ENCODE results near the gene ACVRL1.

Gene ACVRL1

DNA sequence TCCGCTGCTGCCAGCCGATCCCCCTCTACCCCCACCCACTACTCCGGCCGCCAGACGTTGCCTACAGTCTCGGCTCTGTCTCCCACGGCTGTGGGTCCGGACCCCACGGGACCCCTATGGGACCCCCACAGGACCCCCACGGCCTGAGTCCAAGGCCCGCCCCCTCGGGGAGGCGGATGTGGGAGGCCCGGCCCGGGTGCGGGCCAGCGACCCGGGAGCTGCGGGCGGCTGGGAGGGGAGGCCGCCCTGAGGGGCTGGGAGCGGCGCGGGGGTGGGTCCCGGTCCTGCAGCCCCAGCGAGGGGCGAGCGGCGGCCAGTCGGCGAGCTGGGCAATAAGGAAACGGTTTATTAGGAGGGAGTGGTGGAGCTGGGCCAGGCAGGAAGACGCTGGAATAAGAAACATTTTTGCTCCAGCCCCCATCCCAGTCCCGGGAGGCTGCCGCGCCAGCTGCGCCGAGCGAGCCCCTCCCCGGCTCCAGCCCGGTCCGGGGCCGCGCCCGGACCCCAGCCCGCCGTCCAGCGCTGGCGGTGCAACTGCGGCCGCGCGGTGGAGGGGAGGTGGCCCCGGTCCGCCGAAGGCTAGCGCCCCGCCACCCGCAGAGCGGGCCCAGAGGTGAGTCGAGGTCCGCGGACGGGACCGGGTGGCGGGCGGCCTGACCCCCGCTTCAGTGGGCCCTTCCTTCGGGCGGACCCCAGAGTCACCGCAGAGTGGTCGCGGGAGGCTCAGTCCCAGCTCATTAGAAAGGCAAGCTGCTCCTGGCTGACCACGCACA, at the start of gene ACVRL1:
Gene ACVRL1 (plus strand): TSS at position 422 of the 773 bp plus-strand sequence. CDS start 4,971 bp downstream, outside the sequence.
- no peak for DNase-seq (ENCODE audit: low read depth)

DNA sequence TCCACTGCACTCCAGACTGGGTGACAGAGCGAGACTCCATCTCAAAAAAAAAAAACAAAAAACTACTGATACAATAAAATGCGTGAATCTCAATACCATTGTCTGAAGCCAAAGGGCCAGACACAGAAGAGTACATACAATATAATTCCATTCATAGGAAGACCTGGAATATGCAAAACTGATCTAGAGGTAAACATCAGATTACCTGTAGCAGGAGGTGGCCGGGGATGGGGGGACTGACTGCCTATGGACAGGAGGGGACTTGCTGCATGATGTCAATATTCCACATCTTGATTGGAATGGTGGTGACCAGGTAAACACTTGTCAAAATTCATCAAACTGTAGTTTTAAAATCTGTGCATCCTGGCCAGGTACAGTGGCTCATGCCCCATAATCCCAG, 46.3 kb upstream of the ACVRL1 start:
- no peak for DNase-seq (ENCODE audit: low read depth)

DNA sequence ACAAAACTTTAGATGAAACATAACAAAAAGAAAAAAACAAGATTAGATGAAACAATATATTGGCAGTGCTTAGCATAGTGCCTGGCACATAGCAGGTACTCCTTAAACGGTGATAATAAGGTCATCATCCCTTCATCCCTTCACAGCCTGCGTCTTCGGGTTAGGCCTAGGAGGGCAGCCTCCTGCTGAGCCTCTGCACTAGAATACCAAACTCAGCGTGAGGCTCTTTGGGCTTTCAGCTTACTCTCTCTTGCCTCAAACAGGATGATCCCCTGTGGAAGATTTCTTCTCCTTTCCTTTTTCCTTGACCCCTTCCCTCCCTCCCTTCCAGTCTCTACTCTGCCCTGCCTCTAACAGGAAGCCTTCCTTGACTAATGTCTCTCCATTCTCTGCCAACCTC, 44.4 kb upstream of the ACVRL1 start:
- no peak for DNase-seq (ENCODE audit: low read depth)

DNA sequence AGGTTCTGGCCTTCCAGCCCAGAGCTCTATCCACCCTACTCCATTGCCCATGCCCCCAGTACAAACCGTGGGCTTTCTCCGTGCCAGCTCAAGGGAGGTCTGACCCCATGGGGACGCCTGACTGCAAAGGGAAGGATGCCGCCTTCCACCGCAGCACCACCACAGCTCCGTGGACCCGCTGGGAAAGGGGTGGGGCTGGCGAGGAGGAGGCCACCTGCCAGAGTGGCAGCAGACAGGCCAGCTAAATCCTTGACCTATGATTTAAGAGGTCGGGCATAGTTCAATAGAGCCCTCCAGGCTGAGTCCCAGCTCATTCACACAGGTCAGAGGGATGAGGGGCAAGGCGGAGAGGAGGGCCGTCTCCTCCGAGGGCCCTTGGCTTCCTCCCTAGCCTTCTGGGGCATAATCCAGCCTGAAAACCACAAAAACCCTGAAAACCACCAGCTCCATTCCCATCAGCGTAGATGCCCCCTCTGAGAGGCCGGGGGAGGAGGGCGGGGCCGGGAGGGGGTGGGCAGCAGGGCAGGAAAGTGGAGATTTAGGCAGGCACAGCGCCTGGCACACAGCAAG, 43.9 kb upstream of the ACVRL1 start:
- no peak for DNase-seq (ENCODE audit: low read depth)

DNA sequence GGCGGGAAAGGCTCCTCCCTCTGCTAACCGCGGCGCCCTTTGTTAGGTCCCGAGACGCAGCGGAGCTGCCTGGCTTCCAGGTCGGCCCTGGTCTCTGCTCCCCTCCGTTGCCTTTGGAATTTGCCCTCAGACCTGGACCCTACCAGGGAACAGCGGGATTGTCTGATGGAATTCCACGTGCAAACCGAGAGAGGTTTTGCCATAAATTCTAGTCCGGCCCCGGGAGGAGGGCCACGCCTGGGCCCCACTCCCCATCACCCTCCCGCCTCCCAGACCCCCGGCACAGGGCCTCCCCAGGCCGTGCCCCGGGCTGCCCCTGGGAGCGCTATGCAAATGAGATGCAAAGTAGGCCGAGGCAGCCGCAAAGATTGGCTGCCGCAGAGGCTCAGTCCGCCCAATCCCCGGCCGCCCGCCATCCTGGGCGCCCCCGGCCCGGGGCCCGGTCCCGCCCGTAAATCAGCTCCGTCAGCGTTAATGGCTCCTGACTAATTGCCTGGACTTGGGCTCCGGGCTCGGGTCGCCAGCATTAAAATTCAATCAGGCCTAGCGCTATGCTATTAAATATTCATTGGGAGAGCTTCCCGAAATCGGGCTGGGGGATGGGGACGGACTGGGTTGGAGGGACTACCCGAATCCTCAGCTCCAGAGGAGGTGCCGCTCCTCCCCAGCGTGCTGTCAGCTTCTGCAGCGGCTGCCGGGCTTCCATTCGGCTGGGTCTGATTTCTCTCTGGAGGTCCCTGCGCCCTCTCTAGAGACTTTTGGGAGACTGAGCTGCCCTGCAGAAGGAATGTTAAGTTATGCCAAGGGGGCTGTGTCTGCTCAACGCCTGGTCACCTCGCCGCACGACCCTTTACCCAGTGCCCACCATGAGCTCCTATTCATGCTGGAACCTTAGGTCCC, 43.1 kb upstream of the ACVRL1 start:
- no peak for DNase-seq (ENCODE audit: low read depth)

DNA sequence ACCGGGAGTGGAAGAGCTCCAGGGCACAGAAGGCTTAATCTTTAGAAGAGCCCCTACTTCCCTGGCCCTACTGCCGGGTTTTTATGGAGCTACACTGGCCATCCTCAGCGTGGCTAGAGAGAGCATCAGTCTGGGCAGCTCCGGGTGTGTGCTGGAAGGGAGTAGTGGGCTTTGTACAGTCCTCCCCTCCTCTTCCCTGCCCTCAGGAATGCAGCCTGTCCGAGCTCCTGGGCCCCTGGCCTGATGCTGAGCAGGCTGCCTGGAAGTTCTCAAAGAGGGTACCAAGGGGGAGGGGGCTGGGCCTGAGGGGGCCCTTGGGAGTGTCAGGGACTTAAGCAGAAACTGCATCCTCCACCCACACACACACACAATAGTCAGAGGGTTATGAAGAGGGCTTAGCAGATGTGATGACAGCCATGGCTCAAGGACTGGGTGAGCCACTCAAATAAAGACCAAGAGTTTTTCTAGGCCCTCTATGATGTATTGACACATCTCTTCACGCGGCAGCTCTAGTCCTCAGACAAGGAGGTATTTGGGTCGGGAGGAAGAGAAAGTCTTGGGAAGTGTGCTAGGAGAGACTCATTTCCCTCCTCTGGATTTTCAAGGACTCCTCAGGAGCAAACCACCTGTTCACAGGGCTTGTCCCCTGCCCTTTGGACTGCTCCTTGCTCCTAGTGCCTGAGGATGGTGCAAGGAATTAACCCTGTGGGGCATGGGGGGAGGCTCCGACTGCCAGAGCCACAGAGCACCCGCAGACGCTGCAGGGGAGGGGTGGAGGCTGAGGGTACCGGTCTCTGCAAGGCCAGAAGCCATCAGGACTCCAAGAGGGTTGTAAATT, 42.3 kb upstream of the ACVRL1 start:
- DNase-seq (ENCODE audit: low read depth), result no peak

DNA sequence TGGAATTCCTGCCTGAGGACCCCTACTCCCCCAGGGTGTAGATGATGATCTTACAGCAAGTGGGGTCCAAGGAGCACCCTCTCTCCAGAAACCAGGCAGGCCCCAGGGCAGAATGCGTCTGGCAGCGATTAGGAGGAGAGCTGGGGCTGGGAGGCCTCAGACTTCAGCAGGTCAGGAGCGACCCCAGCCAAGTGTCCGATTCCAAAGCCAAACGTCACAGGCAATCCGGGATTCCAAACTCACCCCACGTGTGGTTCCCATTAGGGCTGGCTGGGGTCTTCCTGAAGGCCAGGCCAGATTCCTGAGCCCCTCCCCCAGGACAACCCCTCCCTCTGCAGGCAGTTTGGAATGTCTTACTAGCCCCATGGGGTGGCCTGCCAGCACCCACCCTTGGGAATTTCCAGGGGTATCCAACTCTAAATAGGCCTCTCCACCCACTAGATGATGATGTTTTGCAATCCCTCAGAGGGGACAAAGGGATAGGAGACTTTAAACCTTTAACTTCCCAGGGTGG, 41.5 kb upstream of the ACVRL1 start:
- no peak for DNase-seq (ENCODE audit: low read depth)

DNA sequence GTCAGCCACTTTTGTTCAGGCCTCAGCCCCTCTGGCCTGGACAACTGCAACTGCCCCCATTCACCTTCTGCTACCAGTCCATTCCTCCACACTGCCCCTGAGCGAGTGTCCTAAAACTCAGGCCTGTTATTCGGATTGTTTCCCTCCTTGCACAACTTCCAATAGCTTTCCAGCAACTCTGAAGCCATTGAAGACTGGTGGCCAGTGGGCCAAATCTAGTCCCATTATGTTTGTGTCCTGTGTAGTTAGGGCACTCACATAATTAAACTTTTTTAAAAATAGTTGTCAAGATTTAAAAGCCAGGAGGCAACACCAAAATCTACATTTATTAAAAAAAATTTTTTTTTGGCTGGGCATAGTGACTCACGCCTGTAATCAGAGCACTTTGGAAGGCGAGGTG, 41.0 kb upstream of the ACVRL1 start:
- no peak for DNase-seq (ENCODE audit: low read depth)

DNA sequence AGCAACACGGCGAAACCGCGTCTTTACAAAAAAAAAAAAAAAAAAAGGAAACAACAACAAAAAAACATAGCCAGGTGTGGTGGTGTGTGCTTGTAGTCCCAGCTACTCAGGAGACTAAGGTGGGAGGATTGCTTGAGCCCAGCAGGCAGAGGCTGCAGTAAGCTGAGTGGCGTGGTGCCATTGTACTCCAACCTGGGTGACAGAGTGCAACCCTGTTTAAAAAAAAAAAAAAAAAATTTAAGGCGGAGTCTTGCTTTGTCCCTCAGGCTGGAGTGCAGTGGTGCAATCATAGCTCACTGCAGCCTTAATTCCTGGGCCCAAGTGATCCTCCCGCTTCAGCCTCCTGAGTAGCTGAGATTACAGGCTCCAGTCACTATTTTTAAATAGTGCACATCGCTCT, 40.5 kb upstream of the ACVRL1 start:
- DNase-seq (ENCODE audit: low read depth), result no peak

DNA sequence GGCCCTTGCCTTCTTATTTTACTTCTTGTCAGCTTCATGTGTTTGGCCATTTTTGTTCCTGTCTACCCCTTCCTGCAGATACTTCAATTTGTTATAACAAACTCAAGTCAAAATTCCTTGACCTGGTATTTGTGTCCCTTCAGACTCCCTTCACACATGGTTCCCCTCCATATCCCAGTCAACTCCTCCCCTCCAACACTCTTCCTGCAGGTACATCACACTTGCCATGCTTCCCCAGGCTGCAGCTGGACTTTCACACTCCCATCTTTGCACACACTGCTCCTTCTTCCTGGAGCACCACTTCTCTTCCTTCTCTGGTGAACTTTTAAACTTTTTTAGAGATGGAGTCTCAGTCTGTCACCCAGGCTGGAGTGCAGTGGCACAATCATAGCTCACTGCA, 39.9 kb upstream of the ACVRL1 start:
- DNase-seq (ENCODE audit: low read depth), result no peak

DNA sequence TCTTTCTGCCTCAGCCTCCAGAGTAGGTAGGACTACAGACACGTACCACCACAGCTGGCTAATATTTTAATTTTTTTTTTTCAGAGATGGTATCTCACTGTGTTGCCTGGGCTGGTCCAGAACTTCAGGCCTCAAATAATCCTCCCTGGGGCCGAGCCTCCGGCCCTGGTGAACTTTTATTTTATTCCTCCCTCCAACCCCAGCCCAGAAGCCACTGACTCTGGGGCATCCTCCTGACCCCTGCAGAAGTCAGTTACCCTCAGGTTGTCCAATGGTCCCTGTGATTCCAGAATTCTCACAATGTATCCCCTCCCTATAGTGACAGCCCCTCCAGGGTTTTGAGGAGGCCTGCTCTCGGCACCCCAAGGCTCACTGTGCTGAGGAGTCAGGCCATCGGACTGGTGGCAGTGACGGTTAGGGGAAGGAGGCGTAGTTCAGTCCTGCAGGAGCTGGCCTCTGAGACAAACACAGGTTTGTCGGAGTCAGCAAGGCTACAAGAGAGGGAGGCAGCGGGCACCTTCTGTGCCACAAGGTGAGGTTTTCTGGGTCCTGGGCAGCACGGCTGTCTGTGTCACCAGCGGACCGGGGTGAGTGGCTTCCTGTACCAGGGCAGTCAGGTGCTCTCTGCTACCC, 39.4 kb upstream of the ACVRL1 start:
- DNase-seq (ENCODE audit: low read depth), result no peak

DNA sequence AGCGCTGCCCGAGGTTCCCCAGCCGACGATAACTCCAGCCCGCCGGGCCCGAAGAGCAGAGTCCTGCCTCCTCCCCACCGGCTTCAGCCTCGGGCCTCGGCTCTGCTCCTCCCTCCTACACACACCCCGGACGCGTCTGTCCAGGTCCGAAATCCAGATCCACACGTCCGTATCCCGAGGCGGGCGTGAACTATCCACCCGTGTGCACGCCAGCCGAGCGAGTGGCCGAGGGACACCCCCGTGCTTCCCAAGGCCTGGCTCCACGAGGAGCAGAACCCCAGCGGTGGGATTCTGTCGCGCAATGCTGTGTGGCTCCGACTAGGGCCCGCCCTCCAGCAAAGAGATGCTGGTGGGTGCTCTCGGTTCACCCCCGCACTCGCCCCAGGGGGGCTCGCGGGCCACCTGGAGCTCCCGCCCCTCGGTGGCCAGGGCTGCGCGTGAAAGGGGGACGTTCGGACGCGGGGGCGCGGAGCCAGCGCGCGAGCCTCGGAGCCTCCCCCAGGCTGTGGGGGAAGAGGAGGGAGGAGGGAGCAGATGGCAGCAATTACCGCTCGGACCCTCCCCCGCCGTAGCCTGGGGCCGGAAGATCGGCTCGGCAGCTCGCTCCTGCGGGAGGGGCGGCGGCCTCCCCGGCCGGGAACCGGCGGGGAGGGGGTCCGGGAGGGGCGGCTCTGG, 38.3 kb upstream of the ACVRL1 start:
- DNase-seq (ENCODE audit: low read depth), result no peak

DNA sequence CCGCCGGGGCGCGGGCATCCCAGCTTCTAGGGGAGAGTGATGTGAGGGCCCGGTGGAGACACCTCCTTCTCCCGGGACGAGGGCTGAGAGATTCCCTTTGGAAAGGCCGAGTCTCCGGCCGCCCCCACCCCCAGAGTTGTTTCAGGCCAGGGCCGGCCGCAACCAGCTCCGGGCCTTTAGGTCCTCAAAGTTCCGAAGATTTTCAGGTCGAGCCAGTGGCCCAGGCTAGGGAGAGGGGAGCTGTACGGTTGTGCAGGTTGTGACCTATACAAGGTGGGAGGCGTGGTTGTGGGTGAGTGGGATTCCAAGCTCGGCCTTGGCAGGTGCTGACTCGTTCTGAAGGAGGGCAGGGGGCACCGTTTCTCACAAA, 37.8 kb upstream of the ACVRL1 start:
- DNase-seq (ENCODE audit: low read depth), result no peak

DNA sequence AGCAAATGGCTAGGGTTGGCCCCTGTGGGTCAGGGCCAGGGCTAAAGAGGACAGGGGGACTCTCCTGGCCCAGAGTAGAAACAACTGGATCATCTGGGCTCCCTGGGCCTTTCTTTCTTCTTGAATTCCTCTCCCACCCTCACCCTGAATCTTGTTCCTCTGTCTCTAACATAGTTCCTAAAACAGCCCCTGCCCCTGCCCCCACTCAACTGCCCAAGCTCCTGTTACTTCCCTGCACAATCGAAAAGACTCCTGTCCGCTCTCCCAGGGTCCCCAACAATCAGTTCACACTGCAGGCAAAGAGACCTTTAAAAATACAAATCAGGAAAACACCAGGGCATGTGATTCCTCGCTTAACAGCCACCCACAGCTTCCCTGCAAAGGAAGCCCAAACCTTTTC, 37.4 kb upstream of the ACVRL1 start:
- no peak for DNase-seq (ENCODE audit: low read depth)

DNA sequence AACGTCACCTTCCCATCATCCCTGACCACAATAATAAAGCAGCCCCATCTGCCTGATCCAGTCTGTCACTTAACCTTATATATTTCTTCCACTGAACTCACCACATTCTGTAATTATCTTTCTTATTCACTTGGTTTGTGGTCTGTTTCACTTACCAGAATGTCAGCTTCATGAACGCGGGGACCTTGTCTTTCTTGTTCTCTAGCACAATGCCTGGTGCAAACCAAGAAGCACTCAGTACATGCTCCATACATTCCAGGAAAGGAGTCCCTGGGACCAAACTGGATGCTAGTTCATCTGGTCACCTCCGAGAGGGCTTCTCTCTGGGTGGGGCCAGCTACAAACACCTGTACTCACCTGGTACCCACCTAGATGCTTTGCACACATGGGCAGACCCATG, 36.8 kb upstream of the ACVRL1 start:
- DNase-seq (ENCODE audit: low read depth), result no peak

DNA sequence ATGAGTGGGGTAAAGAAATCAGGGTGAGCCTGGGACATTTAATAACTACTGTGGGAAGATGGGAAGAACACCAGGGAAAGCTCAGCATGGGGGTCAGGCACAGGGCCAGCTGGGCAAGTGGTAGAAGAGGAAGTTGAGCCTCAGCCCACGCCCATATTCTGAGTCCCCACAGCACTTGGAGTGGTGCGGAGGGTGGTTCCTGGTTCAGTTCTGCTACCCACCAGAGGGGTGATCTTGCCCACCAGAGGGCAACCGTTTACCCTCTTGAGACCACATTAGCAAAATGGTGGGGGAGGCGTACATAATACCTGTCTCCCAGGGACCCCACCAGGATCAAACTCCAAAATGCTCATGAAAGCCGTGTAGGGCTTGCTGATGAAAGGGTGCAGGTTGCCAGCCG, 36.2 kb upstream of the ACVRL1 start:
- DNase-seq (ENCODE audit: low read depth), result no peak

DNA sequence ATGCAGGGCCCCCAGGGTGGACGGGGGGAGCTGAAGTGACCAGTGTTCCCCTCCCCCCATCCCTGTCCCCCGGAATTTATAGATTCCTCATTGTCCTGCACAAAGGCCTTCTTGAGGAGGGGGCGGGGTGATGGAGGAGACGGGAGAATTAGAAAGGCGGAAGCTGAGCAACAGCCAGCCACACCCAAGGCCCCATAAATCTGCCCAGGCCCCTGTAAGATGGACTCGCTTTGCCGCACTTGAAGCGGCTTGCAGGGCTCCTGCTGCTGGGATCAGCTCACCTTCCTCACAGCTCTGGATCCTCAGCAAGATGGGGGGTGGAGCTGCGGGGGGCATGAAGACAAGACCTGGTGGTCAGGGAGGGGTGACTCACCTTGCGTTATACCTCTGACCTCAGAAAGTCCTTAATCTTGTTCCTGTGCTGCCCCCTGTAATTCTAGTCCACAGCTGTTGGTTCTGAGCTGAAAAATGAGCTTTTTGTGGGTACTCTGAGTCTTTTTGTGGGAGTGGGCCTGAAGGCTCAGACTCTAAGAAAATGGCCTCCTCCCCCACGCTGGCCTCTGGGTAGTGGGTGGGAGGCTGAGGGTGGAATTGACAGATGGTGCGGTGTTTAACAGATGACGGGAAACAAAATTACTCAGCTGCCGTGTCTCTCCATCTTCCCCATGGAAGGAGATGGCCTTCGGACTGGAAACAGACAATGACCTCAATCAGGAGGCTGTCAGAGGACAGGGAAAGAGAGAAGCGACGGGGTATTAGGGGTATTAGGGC, 35.2 kb upstream of the ACVRL1 start:
- no peak for DNase-seq (ENCODE audit: low read depth)

DNA sequence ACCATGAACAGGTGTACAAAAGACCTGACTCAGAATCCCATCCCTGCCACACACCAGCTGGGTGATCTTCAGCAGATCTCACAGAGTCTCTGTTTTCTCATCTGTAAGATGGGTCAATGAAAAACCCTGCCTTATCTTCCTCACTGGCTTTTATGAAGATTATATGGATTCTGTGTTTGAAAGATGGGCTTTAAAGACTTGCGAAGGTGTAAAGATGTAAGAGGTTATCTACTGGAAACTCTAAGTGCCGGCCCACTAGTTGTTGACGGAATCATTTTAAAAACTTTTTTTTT, 34.7 kb upstream of the ACVRL1 start:
- DNase-seq (ENCODE audit: low read depth), result no peak

DNA sequence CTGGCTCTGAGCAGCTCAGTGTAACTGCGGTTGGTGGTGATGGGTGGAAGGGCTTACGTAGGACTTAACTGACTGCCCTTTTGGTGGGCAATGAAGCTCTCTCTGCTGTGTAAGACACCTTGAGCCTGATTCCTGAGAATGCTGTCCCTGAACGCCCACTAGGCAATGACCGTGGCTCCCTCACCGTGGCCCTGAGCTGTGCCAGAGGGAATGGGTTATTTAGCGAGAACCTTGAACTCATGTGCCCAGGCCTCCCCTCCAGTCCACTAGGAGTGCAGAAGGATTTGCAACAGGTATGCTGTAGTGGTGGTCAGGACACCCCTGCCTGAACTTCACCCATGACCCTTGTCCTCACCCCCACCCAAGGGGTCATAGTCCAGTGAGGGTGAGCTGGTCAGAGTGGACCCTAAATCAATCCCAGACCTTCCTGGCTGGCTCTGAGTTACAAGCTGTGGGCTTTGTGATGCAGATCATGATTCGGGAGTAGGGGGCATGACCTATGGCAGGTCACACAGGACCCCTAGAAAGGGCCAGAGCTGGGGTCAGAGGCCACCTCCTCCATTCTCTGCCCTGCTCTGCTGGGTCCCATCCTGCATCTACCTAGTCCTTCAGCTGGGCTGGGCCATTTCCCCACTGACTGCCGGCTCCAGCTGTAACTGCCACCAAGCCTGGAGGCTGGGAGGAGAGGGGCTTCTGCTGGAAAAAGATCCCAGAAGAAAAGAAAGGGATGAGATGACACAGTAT, 33.9 kb upstream of the ACVRL1 start:
- DNase-seq (ENCODE audit: low read depth), result no peak

DNA sequence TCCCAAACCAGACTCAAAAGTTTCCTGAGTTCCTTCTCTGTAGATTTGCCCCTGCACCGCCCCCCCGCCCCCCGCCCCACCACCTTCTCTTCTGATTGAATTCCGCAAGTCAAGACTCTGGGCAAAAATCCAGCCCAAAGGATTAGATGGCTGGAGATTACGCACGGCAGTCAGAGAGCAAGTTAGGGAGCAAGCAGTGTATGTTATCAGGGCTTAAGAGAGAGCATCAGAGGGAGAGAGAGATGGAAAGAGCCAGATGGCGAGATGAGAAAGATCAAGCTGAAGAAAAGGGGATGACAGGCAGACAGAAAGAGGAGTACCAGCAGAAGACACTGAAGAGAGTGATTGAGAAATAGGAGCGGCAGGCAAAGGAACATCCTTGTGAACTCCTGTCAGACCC, 33.3 kb upstream of the ACVRL1 start:
- DNase-seq (ENCODE audit: low read depth), result no peak

Measured in activated gamma-delta T cell treated with anti-CD3 and anti-CD28 coated beads, Interleukin-2, amount 50 U/mL, for 16 hours (primary cell).